HepG2 (cell line): ENCODE measurements around the gene NME4. TPM values are rescaled to one million over a fixed set of nuclear protein-coding genes. Genes with fewer than 3 reads are reported as not detected.

Experiments used
- ADNP ChIP-seq: sonication (generic); formaldehyde crosslinking; IDR thresholded peaks from 2 replicates; pipeline ENCODE4 v1.4.0; 2020; ENCODE audit warnings: missing genetic modification reagents
- ARNTL ChIP-seq: sonication (generic); formaldehyde crosslinking; IDR thresholded peaks from 2 replicates; pipeline ENCODE4 v1.4.0; 2020; ENCODE audit warnings: mild to moderate bottlenecking, missing genetic modification reagents
- CEBPG ChIP-seq: IDR thresholded peaks from 2 replicates; pipeline ENCODE4 v1.6.1; 2016
- HES4 ChIP-seq: sonication (generic); formaldehyde crosslinking; IDR thresholded peaks from 2 replicates; pipeline ENCODE4 v1.9.0; 2021; ENCODE audit warnings: mild to moderate bottlenecking, missing genetic modification reagents, borderline replicate concordance
- HOXA5 ChIP-seq: sonication (generic); formaldehyde crosslinking; IDR thresholded peaks from 2 replicates; pipeline ENCODE4 v1.4.0; 2020; ENCODE audit warnings: missing genetic modification reagents
- JUNB ChIP-seq: sonication (generic); formaldehyde crosslinking; IDR thresholded peaks from 2 replicates; pipeline ENCODE4 v1.8.0; 2022; ENCODE audit warnings: missing genetic modification reagents, mild to moderate bottlenecking, borderline replicate concordance
- KLF13 ChIP-seq: sonication (generic); formaldehyde crosslinking; IDR thresholded peaks from 2 replicates; pipeline ENCODE4 v1.4.0; 2020; ENCODE audit warnings: mild to moderate bottlenecking, missing genetic modification reagents
- NFRKB ChIP-seq: fragments of 450-650 bp; IDR thresholded peaks from 2 replicates; pipeline ENCODE4 v1.6.1; 2017
- NFYB ChIP-seq: sonication (generic); formaldehyde crosslinking; IDR thresholded peaks from 2 replicates; pipeline ENCODE4 v1.4.0; 2020; ENCODE audit warnings: missing genetic modification reagents
- RXRB ChIP-seq: IDR thresholded peaks from 2 replicates; pipeline ENCODE4 v1.6.1; 2016; ENCODE audit warnings: borderline replicate concordance, missing genetic modification reagents, missing compliant biosample characterization
- TBX2 ChIP-seq: sonication (generic); formaldehyde crosslinking; IDR thresholded peaks from 2 replicates; pipeline ENCODE4 v1.5.0; 2020; ENCODE audit warnings: missing genetic modification reagents, mild to moderate bottlenecking, borderline replicate concordance
- XRCC5 ChIP-seq: fragments of 200-400 bp; formaldehyde crosslinking; optimal IDR thresholded peaks from 2 replicates; pipeline ENCODE3; 2017; ENCODE audit warnings: mild to moderate bottlenecking, low read length
- ZBTB38 ChIP-seq: sonication (generic); formaldehyde crosslinking; IDR thresholded peaks from 2 replicates; pipeline ENCODE4 v1.5.1; 2020; ENCODE audit warnings: mild to moderate bottlenecking, missing genetic modification reagents
- ZC3H4 ChIP-seq: sonication (generic); formaldehyde crosslinking; IDR thresholded peaks from 2 replicates; pipeline ENCODE4 v1.4.0; 2020; ENCODE audit warnings: missing genetic modification reagents, borderline replicate concordance
- ZNF383 ChIP-seq: sonication (generic); formaldehyde crosslinking; IDR thresholded peaks from 2 replicates; pipeline ENCODE4 v1.4.0; 2020; ENCODE audit warnings: missing genetic modification reagents, mild to moderate bottlenecking, borderline replicate concordance
- ZNF510 ChIP-seq: sonication (generic); formaldehyde crosslinking; IDR thresholded peaks from 2 replicates; pipeline ENCODE4 v1.4.0; 2020; ENCODE audit warnings: low read depth, mild to moderate bottlenecking, missing genetic modification reagents
- ZNF546 ChIP-seq: sonication (generic); formaldehyde crosslinking; conservative IDR thresholded peaks from 2 replicates; pipeline ENCODE4 v1.8.1; 2023; ENCODE audit warnings: mild to moderate bottlenecking, missing genetic modification reagents
- ZNF883 ChIP-seq: sonication (generic); formaldehyde crosslinking; IDR thresholded peaks from 2 replicates; pipeline ENCODE4 v1.5.1; 2020; ENCODE audit warnings: mild to moderate bottlenecking, missing genetic modification reagents; ENCODE audit errors: not compliant biosample characterization
- polyA plus RNA-seq, 8 experiments: library from polyadenylated mRNA; depleted of rRNA in 3 of 8; stranded (reverse) in 7 of 8; unstranded in 1 of 8; fragments of >200 nt; fragmentation: Illumina TruSeq in 4 of 8; extraction: Trizol in 4 of 8; gene quantifications; 2 replicates each; pipeline versions ENCODE4 v1.2.1 to v1.2.3, GENCODE V29; 2011 to 2016; ENCODE audit warnings: low read depth in 4 of 8, missing spikeins in 1 of 8, mixed read lengths in 1 of 8; ENCODE audit not compliant: insufficient read depth in 1 of 8
- total RNA-seq, 5 experiments: library from RNA; depleted of rRNA; stranded (reverse); fragments of >200 nt; fragmentation: Illumina TruSeq; extraction: Trizol; gene quantifications; 2 replicates each; pipeline ENCODE4 v1.2.3, GENCODE V29; 2016; ENCODE audit warnings: low read depth in 1 of 5
- TF ChIP-seq, protein P1 (sequence below): sonication (generic); formaldehyde crosslinking; IDR thresholded peaks from 2 replicates; pipeline ENCODE4 v1.9.0; 2021; ENCODE audit warnings: missing genetic modification reagents, borderline replicate concordance
- TF ChIP-seq, protein P2 (sequence below): sonication (generic); formaldehyde crosslinking; IDR thresholded peaks from 2 replicates; pipeline ENCODE4 v1.4.0; 2020; ENCODE audit warnings: missing genetic modification reagents
- TF ChIP-seq, protein P3 (sequence below): sonication (generic); formaldehyde crosslinking; IDR thresholded peaks from 2 replicates; pipeline ENCODE4 v1.4.0; 2020; ENCODE audit warnings: mild to moderate bottlenecking, missing genetic modification reagents
- TF ChIP-seq, protein P4 (sequence below): sonication (generic); formaldehyde crosslinking; IDR thresholded peaks from 2 replicates; pipeline ENCODE4 v1.8.1; 2023; ENCODE audit warnings: mild to moderate bottlenecking, inconsistent platforms, moderate library complexity, missing genetic modification reagents, borderline replicate concordance
- TF ChIP-seq, protein P5 (sequence below): sonication (generic); formaldehyde crosslinking; IDR thresholded peaks from 2 replicates; pipeline ENCODE4 v1.4.0; 2020; ENCODE audit warnings: mild to moderate bottlenecking, missing genetic modification reagents
- TF ChIP-seq, protein P6 (sequence below): sonication (generic); formaldehyde crosslinking; IDR thresholded peaks from 2 replicates; pipeline ENCODE4 v1.8.1; 2023; ENCODE audit warnings: mild to moderate bottlenecking, missing genetic modification reagents

NME4 gene
- total and polyA plus RNA-seq, 2 of the 13 experiments (the other 11 are each of a cell fraction or from before 2014, with no cell fraction given) = 121 to 263 TPM

DNA sequence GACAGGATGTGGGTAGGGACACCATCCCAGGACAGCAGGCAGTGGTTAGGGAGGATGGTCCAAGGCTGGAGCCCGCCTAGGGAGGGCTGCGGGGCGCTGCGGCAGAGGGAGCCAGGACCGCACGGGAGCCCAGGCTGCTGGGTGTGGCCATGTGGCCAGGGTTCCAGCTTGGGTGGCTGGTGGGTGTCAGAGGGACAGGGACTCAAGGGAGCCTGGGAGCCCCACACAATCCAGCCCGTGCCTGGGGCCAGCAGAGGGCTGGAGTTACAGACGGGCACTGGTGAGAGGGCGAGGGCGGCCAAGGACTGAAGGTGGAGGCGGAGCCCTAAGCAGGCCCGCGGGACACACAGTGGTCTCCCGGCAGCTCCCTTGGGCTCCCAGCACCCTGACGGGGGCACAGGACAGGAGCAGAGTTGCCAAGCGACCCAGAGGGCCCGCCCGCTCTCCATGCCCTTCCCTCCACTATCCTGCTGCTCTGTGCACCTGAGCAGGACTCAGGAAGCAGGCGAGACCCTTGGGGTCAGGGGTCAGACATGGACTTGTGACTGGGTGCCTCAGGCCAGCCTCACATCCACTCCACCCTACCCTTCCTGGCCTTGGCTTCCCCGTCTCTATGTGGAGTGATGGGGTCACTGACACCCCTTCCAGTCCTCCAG is 33.8 kb upstream of the NME4 start (continued):
- TF ChIP-seq, protein P1, sequence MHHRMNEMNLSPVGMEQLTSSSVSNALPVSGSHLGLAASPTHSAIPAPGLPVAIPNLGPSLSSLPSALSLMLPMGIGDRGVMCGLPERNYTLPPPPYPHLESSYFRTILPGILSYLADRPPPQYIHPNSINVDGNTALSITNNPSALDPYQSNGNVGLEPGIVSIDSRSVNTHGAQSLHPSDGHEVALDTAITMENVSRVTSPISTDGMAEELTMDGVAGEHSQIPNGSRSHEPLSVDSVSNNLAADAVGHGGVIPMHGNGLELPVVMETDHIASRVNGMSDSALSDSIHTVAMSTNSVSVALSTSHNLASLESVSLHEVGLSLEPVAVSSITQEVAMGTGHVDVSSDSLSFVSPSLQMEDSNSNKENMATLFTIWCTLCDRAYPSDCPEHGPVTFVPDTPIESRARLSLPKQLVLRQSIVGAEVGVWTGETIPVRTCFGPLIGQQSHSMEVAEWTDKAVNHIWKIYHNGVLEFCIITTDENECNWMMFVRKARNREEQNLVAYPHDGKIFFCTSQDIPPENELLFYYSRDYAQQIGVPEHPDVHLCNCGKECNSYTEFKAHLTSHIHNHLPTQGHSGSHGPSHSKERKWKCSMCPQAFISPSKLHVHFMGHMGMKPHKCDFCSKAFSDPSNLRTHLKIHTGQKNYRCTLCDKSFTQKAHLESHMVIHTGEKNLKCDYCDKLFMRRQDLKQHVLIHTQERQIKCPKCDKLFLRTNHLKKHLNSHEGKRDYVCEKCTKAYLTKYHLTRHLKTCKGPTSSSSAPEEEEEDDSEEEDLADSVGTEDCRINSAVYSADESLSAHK = no peak
- TF ChIP-seq ZNF510 (CRISPR knock-in tag) (no peak), ZNF883 (CRISPR knock-in tag) (no peak), HES4 (CRISPR knock-in tag) (no peak), NFRKB (no peak), KLF13 (CRISPR knock-in tag) (no peak), ZC3H4 (CRISPR knock-in tag) (no peak), TBX2 (CRISPR knock-in tag) (peak; percentile 61), ADNP (CRISPR knock-in tag) (no peak), ZBTB38 (CRISPR knock-in tag) (0 out of 2 replicates have a peak, but pooled peaks have one; percentile 15), JUNB (CRISPR knock-in tag) (no peak), CEBPG (no peak), ZNF383 (CRISPR knock-in tag) (no peak), NFYB (CRISPR knock-in tag) (no peak), ZNF546 (CRISPR knock-in tag) (no peak), ARNTL (CRISPR knock-in tag) (no peak), XRCC5 (no peak), RXRB (CRISPR knock-in tag) (no peak), HOXA5 (CRISPR knock-in tag) (no peak)
- TF ChIP-seq, protein P2, sequence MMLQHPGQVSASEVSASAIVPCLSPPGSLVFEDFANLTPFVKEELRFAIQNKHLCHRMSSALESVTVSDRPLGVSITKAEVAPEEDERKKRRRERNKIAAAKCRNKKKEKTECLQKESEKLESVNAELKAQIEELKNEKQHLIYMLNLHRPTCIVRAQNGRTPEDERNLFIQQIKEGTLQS (CRISPR knock-in tag) = no peak
- TF ChIP-seq, protein P3, sequence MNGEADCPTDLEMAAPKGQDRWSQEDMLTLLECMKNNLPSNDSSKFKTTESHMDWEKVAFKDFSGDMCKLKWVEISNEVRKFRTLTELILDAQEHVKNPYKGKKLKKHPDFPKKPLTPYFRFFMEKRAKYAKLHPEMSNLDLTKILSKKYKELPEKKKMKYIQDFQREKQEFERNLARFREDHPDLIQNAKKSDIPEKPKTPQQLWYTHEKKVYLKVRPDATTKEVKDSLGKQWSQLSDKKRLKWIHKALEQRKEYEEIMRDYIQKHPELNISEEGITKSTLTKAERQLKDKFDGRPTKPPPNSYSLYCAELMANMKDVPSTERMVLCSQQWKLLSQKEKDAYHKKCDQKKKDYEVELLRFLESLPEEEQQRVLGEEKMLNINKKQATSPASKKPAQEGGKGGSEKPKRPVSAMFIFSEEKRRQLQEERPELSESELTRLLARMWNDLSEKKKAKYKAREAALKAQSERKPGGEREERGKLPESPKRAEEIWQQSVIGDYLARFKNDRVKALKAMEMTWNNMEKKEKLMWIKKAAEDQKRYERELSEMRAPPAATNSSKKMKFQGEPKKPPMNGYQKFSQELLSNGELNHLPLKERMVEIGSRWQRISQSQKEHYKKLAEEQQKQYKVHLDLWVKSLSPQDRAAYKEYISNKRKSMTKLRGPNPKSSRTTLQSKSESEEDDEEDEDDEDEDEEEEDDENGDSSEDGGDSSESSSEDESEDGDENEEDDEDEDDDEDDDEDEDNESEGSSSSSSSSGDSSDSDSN (CRISPR knock-in tag) = peak; percentile 32; the same call in 1 of the 2 replicates
- TF ChIP-seq, protein P4, sequence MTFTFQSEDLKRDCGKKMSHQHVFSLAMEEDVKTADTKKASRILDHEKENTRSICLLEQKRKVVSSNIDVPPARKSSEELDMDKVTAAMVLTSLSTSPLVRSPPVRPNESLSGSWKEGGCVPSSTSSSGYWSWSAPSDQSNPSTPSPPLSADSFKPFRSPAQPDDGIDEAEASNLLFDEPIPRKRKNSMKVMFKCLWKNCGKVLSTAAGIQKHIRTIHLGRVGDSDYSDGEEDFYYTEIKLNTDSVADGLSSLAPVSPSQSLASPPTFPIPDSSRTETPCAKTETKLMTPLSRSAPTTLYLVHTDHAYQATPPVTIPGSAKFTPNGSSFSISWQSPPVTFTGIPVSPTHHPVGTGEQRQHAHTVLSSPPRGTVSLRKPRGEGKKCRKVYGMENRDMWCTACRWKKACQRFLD (CRISPR knock-in tag) = no peak
- TF ChIP-seq, protein P5, sequence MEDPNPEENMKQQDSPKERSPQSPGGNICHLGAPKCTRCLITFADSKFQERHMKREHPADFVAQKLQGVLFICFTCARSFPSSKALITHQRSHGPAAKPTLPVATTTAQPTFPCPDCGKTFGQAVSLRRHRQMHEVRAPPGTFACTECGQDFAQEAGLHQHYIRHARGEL (CRISPR knock-in tag) = no peak
- TF ChIP-seq, protein P6, sequence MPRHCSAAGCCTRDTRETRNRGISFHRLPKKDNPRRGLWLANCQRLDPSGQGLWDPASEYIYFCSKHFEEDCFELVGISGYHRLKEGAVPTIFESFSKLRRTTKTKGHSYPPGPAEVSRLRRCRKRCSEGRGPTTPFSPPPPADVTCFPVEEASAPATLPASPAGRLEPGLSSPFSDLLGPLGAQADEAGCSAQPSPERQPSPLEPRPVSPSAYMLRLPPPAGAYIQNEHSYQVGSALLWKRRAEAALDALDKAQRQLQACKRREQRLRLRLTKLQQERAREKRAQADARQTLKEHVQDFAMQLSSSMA (CRISPR knock-in tag) = no peak
